SK-N-MC (cell line): ENCODE data around the gene RBM20.

Experiments used
- EZH2 ChIP-seq: fragments of 200-600 bp; sonication (generic); IDR thresholded peaks from one replicate; pipeline ENCODE4 v1.6.1; 2017; ENCODE audit warnings: antibody characterized with exemption
- FOXP2 ChIP-seq: optimal IDR thresholded peaks from 2 replicates; pipeline ENCODE3; 2011; ENCODE audit warnings: mild to moderate bottlenecking, moderate library complexity; ENCODE audit not compliant: insufficient read depth; ENCODE audit errors: extremely low read length, control extremely low read depth
- POLR2AphosphoS5 ChIP-seq: IDR thresholded peaks from 2 replicates; pipeline ENCODE4 v1.6.1; 2012; ENCODE audit warnings: mild to moderate bottlenecking, low read depth, low read length, borderline replicate concordance

DNA sequence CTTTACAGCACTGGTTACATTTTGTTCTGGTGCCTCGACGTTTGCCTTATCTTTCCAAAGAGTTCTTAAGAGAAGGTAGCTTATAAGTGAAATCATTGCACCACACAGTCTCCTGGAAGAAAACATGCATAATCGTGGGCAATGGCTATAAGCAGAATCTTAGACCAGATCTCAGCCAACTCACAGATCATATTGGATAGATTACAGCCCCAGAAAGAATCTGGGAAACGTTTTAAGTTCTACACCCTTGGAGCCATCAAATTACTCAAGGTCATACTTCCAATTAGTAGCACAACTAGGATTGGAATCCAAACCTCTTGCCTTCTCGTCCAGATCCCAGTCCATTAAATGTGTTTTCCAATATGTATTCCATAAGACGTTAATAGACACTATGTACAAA, 218.8 kb downstream of the RBM20 start:
- TF ChIP-seq EZH2 (no peak), POLR2AphosphoS5 (no peak), FOXP2 (no peak)
